ENCODE results near the gene CPM.

DNA sequence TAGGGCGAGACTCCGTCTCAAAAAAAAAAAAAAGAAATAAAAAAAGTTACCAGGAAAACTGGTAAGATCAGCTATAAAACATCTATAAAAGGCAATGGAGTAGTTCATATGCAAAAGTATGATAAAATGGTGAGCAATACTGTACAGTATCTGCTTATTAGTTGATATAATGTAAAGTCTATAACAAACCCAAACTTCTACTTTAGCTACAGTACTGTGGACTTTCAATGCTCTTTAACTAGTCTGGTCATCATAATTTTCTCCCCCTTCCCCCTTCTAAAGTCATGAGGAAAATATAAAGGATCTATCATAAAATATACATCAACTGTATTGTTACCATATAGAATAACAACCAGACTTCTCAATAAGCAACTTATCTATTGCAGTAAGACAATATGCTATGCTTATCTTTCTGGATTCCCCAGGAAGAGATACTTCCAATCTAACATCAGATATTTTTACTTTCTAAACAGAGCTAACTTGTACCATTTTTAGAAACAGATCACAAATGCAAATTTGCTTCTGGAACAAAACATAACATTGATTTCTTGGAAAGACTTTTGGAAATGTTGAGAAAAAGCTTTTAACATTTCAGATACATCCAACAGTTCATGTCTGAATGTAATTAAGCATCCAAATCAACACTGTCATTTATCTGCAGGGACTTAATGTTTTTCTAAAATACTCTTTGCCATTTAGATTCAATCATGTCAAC lies 81.2 kb downstream of the CPM start:
- TF ChIP-seq, protein P1, sequence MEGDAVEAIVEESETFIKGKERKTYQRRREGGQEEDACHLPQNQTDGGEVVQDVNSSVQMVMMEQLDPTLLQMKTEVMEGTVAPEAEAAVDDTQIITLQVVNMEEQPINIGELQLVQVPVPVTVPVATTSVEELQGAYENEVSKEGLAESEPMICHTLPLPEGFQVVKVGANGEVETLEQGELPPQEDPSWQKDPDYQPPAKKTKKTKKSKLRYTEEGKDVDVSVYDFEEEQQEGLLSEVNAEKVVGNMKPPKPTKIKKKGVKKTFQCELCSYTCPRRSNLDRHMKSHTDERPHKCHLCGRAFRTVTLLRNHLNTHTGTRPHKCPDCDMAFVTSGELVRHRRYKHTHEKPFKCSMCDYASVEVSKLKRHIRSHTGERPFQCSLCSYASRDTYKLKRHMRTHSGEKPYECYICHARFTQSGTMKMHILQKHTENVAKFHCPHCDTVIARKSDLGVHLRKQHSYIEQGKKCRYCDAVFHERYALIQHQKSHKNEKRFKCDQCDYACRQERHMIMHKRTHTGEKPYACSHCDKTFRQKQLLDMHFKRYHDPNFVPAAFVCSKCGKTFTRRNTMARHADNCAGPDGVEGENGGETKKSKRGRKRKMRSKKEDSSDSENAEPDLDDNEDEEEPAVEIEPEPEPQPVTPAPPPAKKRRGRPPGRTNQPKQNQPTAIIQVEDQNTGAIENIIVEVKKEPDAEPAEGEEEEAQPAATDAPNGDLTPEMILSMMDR (IDR thresholded peaks at IDR 0.05): no peak
- no peak for TF ChIP-seq POLR2A (IDR thresholded peaks at IDR 0.05)

Measured in lower leg skin (tissue), 3 donors.